ENCODE results near the gene RIC1.
A peak's percentile ranks its signal among the peaks of the same experiment; 100 is the strongest.

GRCh38 chr9:5628530-5629311 lies at the start of gene RIC1:
- no peak for TF ChIP-seq TRIM28 (IDR thresholded peaks at IDR 0.05)
- TF ChIP-seq CTCF (IDR thresholded peaks at IDR 0.05 in 2 of 3, conservative IDR thresholded peaks at IDR 0.05 in 1 of 3; ENCODE audit: insufficient read depth in 2 of 3, low read depth in 1 of 3, low read length in 3 of 3) = no peak
- peak in 1 of 2 experiments; percentile 50; a peak in 1 of 4 replicates for TF ChIP-seq SIN3A (IDR thresholded peaks at IDR 0.05; ENCODE audit: borderline replicate concordance in 2 of 2, control insufficient read depth in 1 of 2, low read depth in 2 of 2, low read length in 2 of 2)
- no peak for TF ChIP-seq MAFF (IDR thresholded peaks at IDR 0.05; ENCODE audit: low read length)
- no peak for TF ChIP-seq BMI1 (IDR thresholded peaks at IDR 0.05; ENCODE audit: low read length)
- peak; percentile 68; the same call in 1 of the 2 replicates for TF ChIP-seq ETS1 (conservative IDR thresholded peaks at IDR 0.05; ENCODE audit: control insufficient read depth, low read depth, low read length)
- TF ChIP-seq DPF2 (IDR thresholded peaks at IDR 0.05) = no peak
- peak; percentile 25 to 29; a peak in 1 of 4 replicates for TF ChIP-seq UBTF (IDR thresholded peaks at IDR 0.05; ENCODE audit: borderline replicate concordance in 1 of 2, low read depth in 2 of 2, low read length in 2 of 2)
- TF ChIP-seq RNF219 (CRISPR knock-in tag; IDR thresholded peaks at IDR 0.05) = no peak
